NT2/D1 (cell line): Measurements from ENCODE around the gene NBPF11.
"Not testable (repeated sequence)": the region's sequence is repeated elsewhere in the genome, so short reads cannot be mapped to it uniquely, and the experiment has no call there.

ENCODE experiments used
- DNase-seq: peaks from one replicate; pipeline ENCODE4 v3.0.0-alpha.2; 2011; ENCODE audit warnings: low read depth, low spot score
- H3K27me3 ChIP-seq: 2 replicates; pipeline ENCODE4 v1.6.0; 2011; ENCODE audit warnings: mild to moderate bottlenecking; ENCODE audit not compliant: insufficient read length, insufficient read depth
- H3K36me3 ChIP-seq: 2 replicates; pipeline ENCODE4 v1.6.1; 2011; ENCODE audit warnings: mild to moderate bottlenecking, low read length, mixed read lengths; ENCODE audit not compliant: insufficient read depth, insufficient read length
- H3K4me1 ChIP-seq: 2 replicates; pipeline ENCODE4 v1.5.1; 2011; ENCODE audit not compliant: insufficient read depth, insufficient read length
- H3K4me3 ChIP-seq: 2 replicates; pipeline ENCODE4 v1.5.1; 2011; ENCODE audit warnings: low read depth; ENCODE audit not compliant: insufficient read length
- H3K9ac ChIP-seq: 2 replicates; pipeline ENCODE4 v1.6.0; 2011; ENCODE audit warnings: low read depth; ENCODE audit not compliant: insufficient read length
- H3K9me3 ChIP-seq: 2 replicates; pipeline ENCODE4 v1.5.1; 2011; ENCODE audit warnings: mild to moderate bottlenecking, low read length; ENCODE audit not compliant: insufficient read depth
- SUZ12 ChIP-seq: IDR thresholded peaks from 2 replicates; pipeline ENCODE4 v1.6.1; 2011; ENCODE audit not compliant: insufficient read length, insufficient read depth; ENCODE audit errors: extremely low read depth
- YY1 ChIP-seq: IDR thresholded peaks from 2 replicates; pipeline ENCODE4 v1.6.1; 2011; ENCODE audit not compliant: insufficient read length, insufficient read depth
- ZNF274 ChIP-seq: IDR thresholded peaks from 2 replicates; pipeline ENCODE4 v1.6.1; 2011; ENCODE audit warnings: mild to moderate bottlenecking, low read depth, low read length

Gene NBPF11

GRCh38 chr1:148166558-148167492, 14.7 kb upstream of the NBPF11 start:
- Histone ChIP-seq H3K9ac (no peak overlapping the region), H3K4me3 (no peak overlapping the region), H3K4me1 (no peaks in the 10 kb centered on the region), H3K9me3 (no peaks in the 10 kb centered on the region), H3K36me3 (no peaks in the 10 kb centered on the region), H3K27me3 (no peaks in the 10 kb centered on the region)
- TF ChIP-seq ZNF274 (no peak), SUZ12 (no peak), YY1 (no peak)
- no peak for DNase-seq

GRCh38 chr1:148162363-148162762, 10.3 kb upstream of the NBPF11 start:
- no peaks in the 10 kb centered on the region for H3K27me3 ChIP-seq
- no peak for DNase-seq
- no peaks in the 10 kb centered on the region for H3K4me1 ChIP-seq

GRCh38 chr1:148161053-148161901, 9.2 kb upstream of the NBPF11 start:
- no peak for TF ChIP-seq SUZ12
- TF ChIP-seq YY1 = no peak
- no peak for TF ChIP-seq ZNF274
- no peak for DNase-seq
- H3K36me3 ChIP-seq = no peaks in the 10 kb centered on the region

More at GRCh38 chr1:148162363-148162762, 10.3 kb upstream of the NBPF11 start:
- Histone ChIP-seq H3K4me3 (no peak overlapping the region), H3K9ac (no peak overlapping the region), H3K9me3 (no peaks in the 10 kb centered on the region), H3K36me3 (no peaks in the 10 kb centered on the region)
- TF ChIP-seq ZNF274 (no peak), YY1 (no peak), SUZ12 (no peak)

GRCh38 chr1:148160343-148161052, 8.4 kb upstream of the NBPF11 start:
- Histone ChIP-seq H3K9me3 (no peaks in the 10 kb centered on the region), H3K4me3 (no peak overlapping the region), H3K27me3 (no peaks in the 10 kb centered on the region), H3K36me3 (no peaks in the 10 kb centered on the region), H3K9ac (no peak overlapping the region), H3K4me1 (no peaks in the 10 kb centered on the region)
- TF ChIP-seq YY1 = no peak
- TF ChIP-seq SUZ12 = no peak
- no peak for TF ChIP-seq ZNF274
- DNase-seq = no peak

More at GRCh38 chr1:148161053-148161901, 9.2 kb upstream of the NBPF11 start:
- H3K9ac ChIP-seq = no peak overlapping the region
- H3K9me3 ChIP-seq = no peaks in the 10 kb centered on the region
- H3K27me3 ChIP-seq = no peaks in the 10 kb centered on the region
- no peaks in the 10 kb centered on the region for H3K4me1 ChIP-seq
- no peak overlapping the region for H3K4me3 ChIP-seq

- H3K4me1 ChIP-seq = no peaks in the 10 kb centered on the region
- H3K4me3 ChIP-seq = no peak overlapping the region
- no peak for TF ChIP-seq ZNF274
- TF ChIP-seq YY1 = no peak
- TF ChIP-seq SUZ12 = no peak
- no peaks in the 10 kb centered on the region for H3K9me3 ChIP-seq
- no peak for DNase-seq
- H3K27me3 ChIP-seq = no peaks in the 10 kb centered on the region
- H3K36me3 ChIP-seq = no peaks in the 10 kb centered on the region
- H3K9ac ChIP-seq = no peak overlapping the region
Measured at GRCh38 chr1:148160048-148160342, 7.9 kb upstream of the NBPF11 start.

- TF ChIP-seq SUZ12 (no peak), YY1 (no peak), ZNF274 (no peak)
- H3K4me3 ChIP-seq = no peak overlapping the region
- H3K9me3 ChIP-seq = no peaks in the 10 kb centered on the region
- H3K4me1 ChIP-seq = no peaks in the 10 kb centered on the region
- H3K9ac ChIP-seq = no peak overlapping the region
- DNase-seq = no peak
- no peaks in the 10 kb centered on the region for H3K36me3 ChIP-seq
- H3K27me3 ChIP-seq = no peaks in the 10 kb centered on the region
Measured at GRCh38 chr1:148158341-148159003, 6.4 kb upstream of the NBPF11 start.

- DNase-seq, H3K4me3 ChIP-seq, H3K9ac ChIP-seq, H3K27me3 ChIP-seq, H3K9me3 ChIP-seq, H3K4me1 ChIP-seq, H3K36me3 ChIP-seq: not testable (repeated sequence)
Measured at GRCh38 chr1:148157803-148158202, 5.7 kb upstream of the NBPF11 start.

GRCh38 chr1:148155494-148156275, 3.6 kb upstream of the NBPF11 start:
- not testable (repeated sequence) for H3K4me3 ChIP-seq, H3K36me3 ChIP-seq, H3K27me3 ChIP-seq, H3K9ac ChIP-seq, H3K4me1 ChIP-seq, H3K9me3 ChIP-seq, DNase-seq

- not testable (repeated sequence) for DNase-seq
Measured at GRCh38 chr1:148152795-148153194, 714 bp upstream of the NBPF11 start.

More at GRCh38 chr1:148152795-148153194, 714 bp upstream of the NBPF11 start:
- not testable (repeated sequence) for H3K4me3 ChIP-seq, H3K4me1 ChIP-seq, H3K9ac ChIP-seq, H3K36me3 ChIP-seq, H3K9me3 ChIP-seq, H3K27me3 ChIP-seq
